ENCODE measurements around the gene OGDH. TPM values are rescaled to one million over a fixed set of nuclear protein-coding genes. Genes with fewer than 3 reads are reported as not detected.
A peak's percentile ranks its signal among the peaks of the same experiment; 100 is the strongest.

Gene OGDH
- total and polyA plus RNA-seq, 2 experiments from 2014 or later, result 13.5 to 76.9 TPM

GRCh38 chr7:44608916-44609648 is 2.7 kb downstream of the OGDH start:
- Histone ChIP-seq H2AFZ (no peak overlapping the region), H3K27ac (ENCODE audit: low read depth) (peak overlapping the region; percentile 7; the same call in 1 of the 2 replicates), H3K36me3 (ENCODE audit: insufficient read depth) (no peaks in the 10 kb centered on the region), H4K20me1 (replicated peaks; ENCODE audit: insufficient read depth) (no peaks in the 10 kb centered on the region; the same call in 1 of the 2 replicates), H3F3A (replicated peaks; ENCODE audit: low read depth) (0 out of 2 replicates have a peak, but pooled peaks cover 4% of the 10 kb centered on the region), H3K79me2 (replicated peaks; ENCODE audit: insufficient read depth) (peaks cover 71% of the 10 kb centered on the region), H3K4me1 (ENCODE audit: insufficient read depth) (peaks cover under 1% of the 10 kb centered on the region), H3K9me2 (ENCODE audit: insufficient read depth) (no peaks in the 10 kb centered on the region), H3K4me3 (no peak overlapping the region), H3K4me2 (no peak overlapping the region), H3K27me3 (ENCODE audit: insufficient read depth) (no peaks in the 10 kb centered on the region)
- Mint-ChIP-seq H3K36me3 (ENCODE audit: low read depth) (peaks cover 6% of the 10 kb centered on the region), H3K27ac (peak overlapping the region; percentile 45; the same call in 1 of the 2 replicates), H3K27me3 (ENCODE audit: insufficient read depth, low read depth, poor library complexity) (peaks cover 15% of the 10 kb centered on the region), H3K9me3 (no peaks in the 10 kb centered on the region; the same call in 2 of the 3 replicates), H3K4me1 (peaks cover 17% of the 10 kb centered on the region), H3K4me3 (peak overlapping the region; percentile 32; the same call in 2 of the 3 replicates)
- DNase-seq (ENCODE audit: low spot score), result peak; percentile 80
- TF ChIP-seq, protein P1, sequence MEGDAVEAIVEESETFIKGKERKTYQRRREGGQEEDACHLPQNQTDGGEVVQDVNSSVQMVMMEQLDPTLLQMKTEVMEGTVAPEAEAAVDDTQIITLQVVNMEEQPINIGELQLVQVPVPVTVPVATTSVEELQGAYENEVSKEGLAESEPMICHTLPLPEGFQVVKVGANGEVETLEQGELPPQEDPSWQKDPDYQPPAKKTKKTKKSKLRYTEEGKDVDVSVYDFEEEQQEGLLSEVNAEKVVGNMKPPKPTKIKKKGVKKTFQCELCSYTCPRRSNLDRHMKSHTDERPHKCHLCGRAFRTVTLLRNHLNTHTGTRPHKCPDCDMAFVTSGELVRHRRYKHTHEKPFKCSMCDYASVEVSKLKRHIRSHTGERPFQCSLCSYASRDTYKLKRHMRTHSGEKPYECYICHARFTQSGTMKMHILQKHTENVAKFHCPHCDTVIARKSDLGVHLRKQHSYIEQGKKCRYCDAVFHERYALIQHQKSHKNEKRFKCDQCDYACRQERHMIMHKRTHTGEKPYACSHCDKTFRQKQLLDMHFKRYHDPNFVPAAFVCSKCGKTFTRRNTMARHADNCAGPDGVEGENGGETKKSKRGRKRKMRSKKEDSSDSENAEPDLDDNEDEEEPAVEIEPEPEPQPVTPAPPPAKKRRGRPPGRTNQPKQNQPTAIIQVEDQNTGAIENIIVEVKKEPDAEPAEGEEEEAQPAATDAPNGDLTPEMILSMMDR (conservative IDR thresholded peaks at IDR 0.05; ENCODE audit: low read depth in 2 of 2), result no peak
- TF ChIP-seq, protein P2, sequence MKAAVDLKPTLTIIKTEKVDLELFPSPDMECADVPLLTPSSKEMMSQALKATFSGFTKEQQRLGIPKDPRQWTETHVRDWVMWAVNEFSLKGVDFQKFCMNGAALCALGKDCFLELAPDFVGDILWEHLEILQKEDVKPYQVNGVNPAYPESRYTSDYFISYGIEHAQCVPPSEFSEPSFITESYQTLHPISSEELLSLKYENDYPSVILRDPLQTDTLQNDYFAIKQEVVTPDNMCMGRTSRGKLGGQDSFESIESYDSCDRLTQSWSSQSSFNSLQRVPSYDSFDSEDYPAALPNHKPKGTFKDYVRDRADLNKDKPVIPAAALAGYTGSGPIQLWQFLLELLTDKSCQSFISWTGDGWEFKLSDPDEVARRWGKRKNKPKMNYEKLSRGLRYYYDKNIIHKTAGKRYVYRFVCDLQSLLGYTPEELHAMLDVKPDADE (IDR thresholded peaks at IDR 0.05), result no peak
- no peak for TF ChIP-seq NANOG (IDR thresholded peaks at IDR 0.05; ENCODE audit: borderline replicate concordance)
- TF ChIP-seq POLR2AphosphoS5 (IDR thresholded peaks at IDR 0.05; ENCODE audit: low read depth), result no peak
- no peak for TF ChIP-seq CREB1 (CRISPR knock-in tag; IDR thresholded peaks at IDR 0.05; ENCODE audit: low read depth)
- TF ChIP-seq ZNF331 (CRISPR knock-in tag; IDR thresholded peaks at IDR 0.05; ENCODE audit: low read depth), result no peak
- no peak for TF ChIP-seq EZH2phosphoT487 (IDR thresholded peaks at IDR 0.05; ENCODE audit: unreplicated experiment)
- ATAC-seq, result no peak

- H3K9me2 ChIP-seq (ENCODE audit: insufficient read depth), result no peaks in the 10 kb centered on the region
- Mint-ChIP-seq H3K4me3 (no peak overlapping the region), H3K27ac (no peak overlapping the region), H3K4me1 (peaks cover 22% of the 10 kb centered on the region), H3K9me3 (no peaks in the 10 kb centered on the region; the same call in 2 of the 3 replicates), H3K27me3 (ENCODE audit: insufficient read depth, low read depth, poor library complexity) (peaks cover 16% of the 10 kb centered on the region), H3K36me3 (ENCODE audit: low read depth) (peaks cover 6% of the 10 kb centered on the region)
- peaks cover 5% of the 10 kb centered on the region for H3K4me1 ChIP-seq (ENCODE audit: insufficient read depth)
- no peak overlapping the region for H3K4me2 ChIP-seq
- H3K36me3 ChIP-seq (ENCODE audit: insufficient read depth), result no peaks in the 10 kb centered on the region
- ATAC-seq, result no peak
- H2AFZ ChIP-seq, result no peak overlapping the region
- DNase-seq (ENCODE audit: low spot score), result no peak
- no peaks in the 10 kb centered on the region; the same call in 1 of the 2 replicates for H4K20me1 ChIP-seq (replicated peaks; ENCODE audit: insufficient read depth)
- peaks cover 78% of the 10 kb centered on the region for H3K79me2 ChIP-seq (replicated peaks; ENCODE audit: insufficient read depth)
- TF ChIP-seq EZH2phosphoT487 (IDR thresholded peaks at IDR 0.05; ENCODE audit: unreplicated experiment), result no peak
- TF ChIP-seq, protein P1 (conservative IDR thresholded peaks at IDR 0.05; ENCODE audit: low read depth in 2 of 2), result no peak
- 0 out of 2 replicates have a peak overlapping the region, but pooled peaks have one; percentile 7 for H3K27ac ChIP-seq (ENCODE audit: low read depth)
- H3F3A ChIP-seq (replicated peaks; ENCODE audit: low read depth), result 0 out of 2 replicates have a peak, but pooled peaks cover 4% of the 10 kb centered on the region
- no peak overlapping the region for H3K4me3 ChIP-seq
- no peaks in the 10 kb centered on the region for H3K27me3 ChIP-seq (ENCODE audit: insufficient read depth)
These were observed 3.4 kb downstream of the OGDH start for GRCh38 chr7:44609829-44610228.

Data from GM23338 (cell line).